Astrocyte of the spinal cord (primary cell): ENCODE data around the gene TSEN34.

Source experiments
- DNase-seq: peaks from one replicate; pipeline ENCODE4 v3.0.0; 2011; ENCODE audit warnings: low read depth, low spot score
- H3K4me3 ChIP-seq: 2 replicates; pipeline ENCODE4 v1.5.1; 2011; ENCODE audit warnings: low read depth, mild to moderate bottlenecking, low read length, moderate library complexity
- CTCF ChIP-seq: IDR thresholded peaks from 2 replicates; pipeline ENCODE4 v1.5.1; 2012; ENCODE audit warnings: low read depth, mild to moderate bottlenecking, low read length, inconsistent platforms
- in situ Hi-C: cut with HindIII; loops from 2 replicates; pipeline ENCODE4 v1.10.0; 2017; ENCODE audit warnings: low sequenced_read_pairs

The TSEN34 gene

GRCh38 chr19:54196536-54196935, 5.4 kb downstream of the TSEN34 start:
- in situ Hi-C loops: no loop called here
- no peak for TF ChIP-seq CTCF
- no peak for DNase-seq

GRCh38 chr19:54197121-54197520, 6.0 kb downstream of the TSEN34 start:
- in situ Hi-C loops: no loop called here
- DNase-seq: no peak
- TF ChIP-seq CTCF: no peak
- no peak overlapping the region for H3K4me3 ChIP-seq

More at GRCh38 chr19:54196536-54196935, 5.4 kb downstream of the TSEN34 start:
- H3K4me3 ChIP-seq: no peak overlapping the region

DNA sequence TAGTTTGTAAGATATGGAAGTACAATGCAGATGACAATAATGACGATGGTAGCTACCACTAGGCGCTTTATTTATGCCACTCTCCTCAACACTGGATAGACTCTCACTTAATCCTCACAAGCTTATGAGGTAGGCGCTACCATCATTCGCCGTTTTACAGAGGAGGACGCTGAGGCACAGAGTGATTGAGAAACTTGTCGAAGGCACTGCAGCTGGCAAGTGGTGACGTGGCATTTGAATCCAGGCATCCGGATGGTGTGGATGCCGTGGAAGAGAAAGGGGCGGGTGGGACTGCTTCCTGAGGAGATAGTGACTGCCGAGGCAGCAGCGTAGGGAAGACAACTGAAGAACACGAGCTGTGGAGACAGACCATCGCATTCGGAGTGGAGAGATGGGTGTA, 8.3 kb downstream of the TSEN34 start:
- TF ChIP-seq CTCF: no peak
- in situ Hi-C loops: no loop called here
- no peak overlapping the region for H3K4me3 ChIP-seq
- no peak for DNase-seq

DNA sequence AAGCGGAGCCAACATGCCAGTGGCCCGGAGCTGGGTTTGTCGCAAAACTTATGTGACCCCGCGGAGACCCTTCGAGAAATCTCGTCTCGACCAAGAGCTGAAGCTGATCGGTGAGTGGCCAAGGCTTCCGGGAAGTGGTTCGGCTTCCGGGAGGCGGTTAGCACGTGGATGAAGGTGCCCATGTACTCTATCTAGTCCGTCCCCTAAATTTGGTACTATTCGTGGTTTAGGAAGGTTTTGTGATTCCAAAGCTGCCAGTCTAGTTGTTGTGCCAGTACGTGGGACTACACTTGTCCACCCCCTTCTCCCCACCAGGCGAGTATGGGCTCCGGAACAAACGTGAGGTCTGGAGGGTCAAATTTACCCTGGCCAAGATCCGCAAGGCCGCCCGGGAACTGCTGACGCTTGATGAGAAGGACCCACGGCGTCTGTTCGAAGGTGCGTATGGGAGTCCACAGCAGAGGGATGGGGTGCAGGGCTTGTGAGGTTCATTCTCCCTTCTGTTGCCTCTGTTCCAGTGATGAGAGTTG, 10.1 kb downstream of the TSEN34 start:
- in situ Hi-C loops: no loop called here

DNA sequence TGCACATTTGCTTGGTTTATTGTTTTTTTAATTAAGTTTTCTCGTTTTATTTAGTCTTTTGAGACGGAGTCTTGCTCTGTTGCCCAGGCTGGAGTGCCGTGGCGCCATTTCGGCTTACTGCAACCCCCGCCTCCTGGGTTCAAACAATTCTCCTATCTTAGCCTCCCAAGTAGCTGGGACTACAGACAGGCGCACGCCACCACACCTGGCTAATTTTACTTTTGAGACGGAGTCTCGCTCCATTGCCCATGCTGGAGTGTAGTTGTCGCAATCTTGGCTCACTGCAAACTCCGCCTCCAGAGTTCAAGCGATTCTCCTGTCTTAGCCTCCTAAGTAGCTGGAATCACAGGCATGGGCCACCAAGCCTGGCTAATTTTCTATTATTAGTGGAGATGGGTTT, 10.9 kb downstream of the TSEN34 start:
- TF ChIP-seq CTCF: no peak
- H3K4me3 ChIP-seq: peak overlapping the region; percentile 95
- in situ Hi-C loops: no loop called here
- no peak for DNase-seq

More for the DNA sequence above, 10.1 kb downstream of the TSEN34 start:
- no peak for TF ChIP-seq CTCF
- no peak for DNase-seq
- H3K4me3 ChIP-seq: peak overlapping the region; percentile 95

- no peak for DNase-seq
- in situ Hi-C loops: no loop called here
- no peak for TF ChIP-seq CTCF
- H3K4me3 ChIP-seq: no peak overlapping the region
Measured at GRCh38 chr19:54203151-54203611, 12.1 kb downstream of the TSEN34 start.
